HG03354 (cell line): ENCODE results near the gene BICD1.
A peak's percentile ranks its signal among the peaks of the same experiment; 100 is the strongest.
"Not testable (repeated sequence)": the region's sequence is repeated elsewhere in the genome, so short reads cannot be mapped to it uniquely, and the experiment has no call there.

Experiments used
- ATAC-seq: cut with Tn5 transposase; IDR thresholded peaks from one replicate; pipeline ENCODE4 v1.9.1; 2021; ENCODE audit warnings: mild to moderate bottlenecking; ENCODE audit not compliant: unreplicated experiment, poor library complexity, severe bottlenecking

The BICD1 gene

GRCh38 chr12:32265951-32266350, 159.3 kb downstream of the BICD1 start:
- peak; percentile 45 for ATAC-seq

GRCh38 chr12:32266756-32267155, 160.1 kb downstream of the BICD1 start:
- ATAC-seq = no peak

- no peak for ATAC-seq
These were observed 164.4 kb downstream of the BICD1 start for GRCh38 chr12:32270818-32271710.

GRCh38 chr12:32272465-32272864, 165.8 kb downstream of the BICD1 start:
- peak; percentile 43 for ATAC-seq

GRCh38 chr12:32273063-32273522, 166.4 kb downstream of the BICD1 start:
- ATAC-seq = peak; percentile 52

GRCh38 chr12:32273712-32274111, 167.1 kb downstream of the BICD1 start:
- ATAC-seq = peak; percentile 91

- no peak for ATAC-seq
These were observed 168.0 kb downstream of the BICD1 start for GRCh38 chr12:32274665-32275064.

GRCh38 chr12:32275520-32275919, 168.9 kb downstream of the BICD1 start:
- not testable (repeated sequence) for ATAC-seq

- ATAC-seq = no peak
These were observed 171.1 kb downstream of the BICD1 start for GRCh38 chr12:32277774-32278173.

- no peak for ATAC-seq
These were observed 174.5 kb downstream of the BICD1 start for GRCh38 chr12:32281098-32281497.

- ATAC-seq = no peak
These were observed 177.9 kb downstream of the BICD1 start for GRCh38 chr12:32284561-32284960.

GRCh38 chr12:32285021-32285420, 178.4 kb downstream of the BICD1 start:
- no peak for ATAC-seq

- ATAC-seq = no peak
These were observed 178.8 kb downstream of the BICD1 start for GRCh38 chr12:32285489-32285888.

GRCh38 chr12:32290411-32290810, 183.8 kb downstream of the BICD1 start:
- no peak for ATAC-seq

- ATAC-seq = no peak
These were observed 185.5 kb downstream of the BICD1 start for GRCh38 chr12:32292151-32292550.

GRCh38 chr12:32293808-32294419, 187.3 kb downstream of the BICD1 start:
- ATAC-seq = no peak

- ATAC-seq = no peak
These were observed 189.9 kb downstream of the BICD1 start for GRCh38 chr12:32296567-32296966.

- no peak for ATAC-seq
These were observed 192.3 kb downstream of the BICD1 start for GRCh38 chr12:32298917-32299316.

- ATAC-seq = no peak
These were observed 194.6 kb downstream of the BICD1 start for GRCh38 chr12:32301216-32301615.

GRCh38 chr12:32302218-32303173, 195.8 kb downstream of the BICD1 start:
- ATAC-seq = peak; percentile 98
